ENCODE measurements around the gene TRAFD1. TPM values are rescaled to one million over a fixed set of nuclear protein-coding genes. Genes with fewer than 3 reads are reported as not detected.

The TRAFD1 gene
- polyA plus RNA-seq, 3 donors = 44.3 to 47.4 (median 45.1) TPM

- DNase-seq (ENCODE audit: low read depth in 3 of 3, low spot score in 2 of 3) = no peak
These were observed 71.0 kb downstream of the TRAFD1 start for GRCh38 chr12:112196196-112196875.

GRCh38 chr12:112198120-112198733 is 72.9 kb downstream of the TRAFD1 start:
- DNase-seq (ENCODE audit: low read depth in 3 of 3, low spot score in 2 of 3) = peak in 2 of 3 donors; percentile 19 to 27

GRCh38 chr12:112199136-112199535 is 73.8 kb downstream of the TRAFD1 start:
- no peak for DNase-seq (ENCODE audit: low read depth in 3 of 3, low spot score in 2 of 3)

Other genes with a start within 250 kb of the TRAFD1 start
- gene TMEM116, start 112.4 kb upstream of the TRAFD1 start, polyA plus RNA-seq (ENCODE audit: insufficient read length in 3 of 3) = 10 to 100 TPM; 31.2 to 38.2 (median 37.1) TPM
- 100 to 1,000 TPM; 172 to 180 (median 175) TPM for gene ERP29, start 112.1 kb upstream of the TRAFD1 start, polyA plus RNA-seq (ENCODE audit: insufficient read length in 3 of 3)
- 10 to 100 TPM; 18.7 to 20.6 (median 20.2) TPM for gene NAA25, start 16.8 kb upstream of the TRAFD1 start, polyA plus RNA-seq (ENCODE audit: insufficient read length in 3 of 3)